Gastrocnemius medialis (tissue), 4 donors: ENCODE data around the gene IL12B. TPM values are rescaled to one million over a fixed set of nuclear protein-coding genes. Genes with fewer than 3 reads are reported as not detected.

Source experiments
- ATAC-seq, 2 donors: fragments of 150-250 bp; one replicate each; pipeline ENCODE4 v1.9.1; 2016
- DNase-seq, 2 donors: peaks; one replicate each; pipeline ENCODE4 v3.0.0-alpha.2; 2019
- H3K27ac ChIP-seq, 4 donors: fragments of 200-600 bp; sonication (generic); 1 replicate in 1 of 4; 2 replicates in 3 of 4; pipeline ENCODE4 v1.5.1; 2016 to 2018; ENCODE audit warnings: mild to moderate bottlenecking in 2 of 4, moderate library complexity in 1 of 4
- H3K27me3 ChIP-seq, 3 donors: fragments of 200-600 bp; sonication (generic) in 2 of 3; 1 replicate in 1 of 3; 2 replicates in 2 of 3; pipeline versions ENCODE4 v1.5.1 to v1.6.0; 2016 to 2019; ENCODE audit warnings: mild to moderate bottlenecking in 1 of 3, moderate library complexity in 1 of 3
- H3K36me3 ChIP-seq, 2 donors: fragments of 200-600 bp; sonication (generic) in 1 of 2; one replicate each; pipeline ENCODE4 v1.5.1; 2017 to 2018
- H3K4me1 ChIP-seq, 2 donors: fragments of 200-600 bp; sonication (generic) in 1 of 2; one replicate each; pipeline ENCODE4 v1.5.1; 2016 to 2017; ENCODE audit warnings: mild to moderate bottlenecking in 2 of 2
- H3K4me3 ChIP-seq, 4 donors: fragments of 200-600 bp; sonication (generic) in 3 of 4; 1 replicate in 1 of 4; 2 replicates in 3 of 4; pipeline ENCODE4 v1.5.1; 2016 to 2019; ENCODE audit warnings: mild to moderate bottlenecking in 2 of 4
- H3K9me3 ChIP-seq, 3 donors: fragments of 200-600 bp; sonication (generic) in 2 of 3; 1 replicate in 1 of 3; 2 replicates in 2 of 3; pipeline ENCODE4 v1.5.1; 2016 to 2019
- POLR2A ChIP-seq, 2 donors: fragments of 450-650 bp; IDR thresholded peaks; one replicate each; pipeline ENCODE4 v1.6.1; 2017; ENCODE audit warnings: antibody characterized with exemption in 2 of 2, mild to moderate bottlenecking in 2 of 2, moderate library complexity in 2 of 2
- in situ Hi-C, 4 donors: fragments of 200-750 bp; cut with MboI; loops; one replicate each; pipeline versions ENCODE4 v1.15.0 to v1.8.0; 2017; ENCODE audit warnings: low sequenced_read_pairs in 4 of 4
- intact Hi-C: fragments of 100-400 bp; cut with DNase I; formaldehyde crosslinking; loops from one replicate; pipeline ENCODE4 v1.15.1; 2023; ENCODE audit warnings: low total_unique reads
- total RNA-seq, 4 donors: library from RNA; depleted of rRNA; stranded (reverse); fragments of >200 nt; gene quantifications; one replicate each; pipeline versions ENCODE4 v1.1.0 to v1.2.3, GENCODE V29; 2016
- TF ChIP-seq, protein P1 (sequence below), 5 experiments: fragments of 450-650 bp in 3 of 5; fragments of 200-600 bp in 2 of 5; sonication (generic) in 2 of 5; IDR thresholded peaks in 4 of 5; conservative IDR thresholded peaks in 1 of 5; 1 replicate in 4 of 5; 2 replicates in 1 of 5; pipeline ENCODE4 v1.5.1; 2016 to 2019; ENCODE audit warnings: antibody characterized with exemption in 5 of 5, mild to moderate bottlenecking in 3 of 5, moderate library complexity in 3 of 5

The IL12B gene
- total RNA-seq, 4 donors from 2014 or later: not detected

DNA sequence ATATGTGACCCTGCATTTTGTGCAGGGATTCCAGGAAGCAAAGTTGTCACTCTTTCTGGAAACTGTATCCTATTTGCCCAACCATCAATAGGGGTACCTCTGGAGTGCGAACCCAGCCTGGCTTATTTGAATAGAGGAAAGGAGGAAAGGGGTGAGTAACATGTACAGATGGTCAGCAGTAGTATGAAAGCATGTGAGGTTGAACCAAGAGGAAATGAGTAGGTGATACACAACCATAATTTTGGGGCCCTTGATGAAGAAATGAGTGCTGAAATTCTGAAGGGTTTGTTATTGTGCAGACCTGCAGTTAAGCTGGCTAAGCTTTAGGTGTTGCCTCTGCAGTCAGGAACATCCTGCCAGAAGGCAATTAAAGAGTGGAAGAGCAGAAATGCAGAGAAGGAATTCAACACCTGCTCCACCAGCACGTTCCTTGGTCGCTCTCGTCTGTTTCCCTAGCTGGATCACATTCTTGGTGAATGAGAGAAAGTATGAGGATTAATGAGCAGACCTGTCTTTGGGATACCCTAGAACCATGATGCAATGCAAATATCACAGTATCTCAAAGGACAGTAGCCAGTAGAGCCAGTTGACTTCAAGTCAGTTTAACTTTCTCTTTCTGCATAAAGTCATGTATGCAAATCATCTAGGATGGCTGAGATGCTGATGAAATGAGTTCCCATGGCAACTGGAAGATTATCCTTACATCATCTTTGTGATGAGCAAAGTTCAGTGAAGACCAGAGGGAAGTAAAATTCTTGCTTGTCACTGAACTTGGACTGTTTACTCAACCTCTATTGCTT is 13.2 kb upstream of the IL12B start:
- no peak for DNase-seq
- Histone ChIP-seq H3K4me3 (no peak overlapping the region), H3K36me3 (no peaks in the 10 kb centered on the region), H3K27ac (no peak overlapping the region), H3K4me1 (no peaks in the 10 kb centered on the region), H3K27me3 (no peaks in the 10 kb centered on the region), H3K9me3 (no peaks in the 10 kb centered on the region)
- no peak for ATAC-seq
- in situ Hi-C loops (no loop called here), intact Hi-C loops (no loop called here)
- no peak for TF ChIP-seq POLR2A (IDR thresholded peaks at IDR 0.05)

DNA sequence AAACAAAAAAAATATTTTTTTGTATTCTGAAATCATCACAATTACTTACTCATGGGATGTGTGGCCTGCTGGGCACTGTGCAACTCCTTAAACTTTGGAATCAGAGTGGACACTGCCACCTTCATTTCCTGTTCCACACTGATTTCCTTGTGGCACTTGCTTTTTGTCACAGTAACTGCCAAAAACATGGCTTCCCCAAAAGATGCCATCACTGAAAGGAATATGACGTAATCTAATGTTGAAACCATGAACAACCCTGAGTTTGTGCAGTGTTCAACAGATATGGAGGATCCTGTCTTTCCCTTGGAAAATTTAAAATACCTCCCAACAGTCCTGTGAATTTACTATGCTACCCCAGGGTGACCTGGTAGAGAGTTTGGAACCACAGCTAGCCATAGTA is 12.6 kb upstream of the IL12B start:
- ATAC-seq: no peak
- DNase-seq: no peak
- no peaks in the 10 kb centered on the region for H3K9me3 ChIP-seq
- H3K4me3 ChIP-seq: no peak overlapping the region
- H3K4me1 ChIP-seq: no peaks in the 10 kb centered on the region
- H3K36me3 ChIP-seq: no peaks in the 10 kb centered on the region
- no peaks in the 10 kb centered on the region for H3K27me3 ChIP-seq
- in situ Hi-C loops: no loop called here
- H3K27ac ChIP-seq: no peak overlapping the region
- intact Hi-C loops: no loop called here
- TF ChIP-seq POLR2A (IDR thresholded peaks at IDR 0.05): no peak
- TF ChIP-seq, protein P1, sequence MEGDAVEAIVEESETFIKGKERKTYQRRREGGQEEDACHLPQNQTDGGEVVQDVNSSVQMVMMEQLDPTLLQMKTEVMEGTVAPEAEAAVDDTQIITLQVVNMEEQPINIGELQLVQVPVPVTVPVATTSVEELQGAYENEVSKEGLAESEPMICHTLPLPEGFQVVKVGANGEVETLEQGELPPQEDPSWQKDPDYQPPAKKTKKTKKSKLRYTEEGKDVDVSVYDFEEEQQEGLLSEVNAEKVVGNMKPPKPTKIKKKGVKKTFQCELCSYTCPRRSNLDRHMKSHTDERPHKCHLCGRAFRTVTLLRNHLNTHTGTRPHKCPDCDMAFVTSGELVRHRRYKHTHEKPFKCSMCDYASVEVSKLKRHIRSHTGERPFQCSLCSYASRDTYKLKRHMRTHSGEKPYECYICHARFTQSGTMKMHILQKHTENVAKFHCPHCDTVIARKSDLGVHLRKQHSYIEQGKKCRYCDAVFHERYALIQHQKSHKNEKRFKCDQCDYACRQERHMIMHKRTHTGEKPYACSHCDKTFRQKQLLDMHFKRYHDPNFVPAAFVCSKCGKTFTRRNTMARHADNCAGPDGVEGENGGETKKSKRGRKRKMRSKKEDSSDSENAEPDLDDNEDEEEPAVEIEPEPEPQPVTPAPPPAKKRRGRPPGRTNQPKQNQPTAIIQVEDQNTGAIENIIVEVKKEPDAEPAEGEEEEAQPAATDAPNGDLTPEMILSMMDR (IDR thresholded peaks at IDR 0.05 in 4 of 5, conservative IDR thresholded peaks at IDR 0.05 in 1 of 5): no peak

DNA sequence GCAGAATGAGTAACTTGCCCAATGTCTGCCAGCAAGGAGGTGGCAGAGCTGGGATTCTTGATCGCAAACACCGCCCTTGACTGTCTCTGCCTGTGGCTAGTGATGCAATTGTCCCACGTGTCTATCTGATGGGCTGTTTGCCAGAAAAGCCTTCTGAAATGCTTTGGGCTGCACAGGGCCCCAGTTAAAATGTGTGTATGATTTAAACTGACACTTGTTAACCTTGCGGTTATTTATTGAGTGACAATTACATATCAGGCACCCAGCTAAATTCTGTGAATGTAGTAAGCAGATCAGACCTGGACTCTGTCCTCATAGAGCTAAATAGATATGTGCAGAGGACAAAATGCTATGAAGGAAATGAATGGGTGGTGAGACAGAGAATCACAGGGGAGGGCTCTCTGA is 11.6 kb upstream of the IL12B start:
- H3K4me3 ChIP-seq: no peak overlapping the region
- in situ Hi-C loops (no loop called here), intact Hi-C loops (no loop called here)
- DNase-seq (peak; percentile 18 to 28), ATAC-seq (no peak)
- TF ChIP-seq, protein P1 (IDR thresholded peaks at IDR 0.05 in 4 of 5, conservative IDR thresholded peaks at IDR 0.05 in 1 of 5): no peak
- TF ChIP-seq POLR2A (IDR thresholded peaks at IDR 0.05): no peak
- H3K36me3 ChIP-seq: no peaks in the 10 kb centered on the region
- H3K9me3 ChIP-seq: no peaks in the 10 kb centered on the region
- H3K27ac ChIP-seq: no peak overlapping the region
- H3K4me1 ChIP-seq: no peaks in the 10 kb centered on the region
- no peaks in the 10 kb centered on the region for H3K27me3 ChIP-seq

DNA sequence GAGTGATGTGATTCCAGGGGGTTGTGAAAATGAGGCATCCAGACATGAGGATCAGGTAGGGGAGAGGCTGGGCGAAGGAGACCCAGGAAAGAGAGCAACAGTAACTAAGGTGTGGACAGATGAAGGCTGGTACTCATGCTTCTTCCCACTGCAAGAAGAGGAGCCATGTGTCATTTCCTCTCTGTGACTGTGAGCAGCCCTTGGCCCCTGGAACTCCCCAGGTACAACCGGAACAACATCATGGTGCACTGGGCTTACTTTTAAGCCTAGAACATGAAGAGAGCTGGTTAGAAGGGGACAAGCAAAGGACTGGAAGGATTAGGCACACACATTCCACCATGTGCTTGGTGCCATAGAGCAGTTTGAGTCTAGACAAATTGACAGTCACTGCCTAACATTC is 10.9 kb upstream of the IL12B start:
- Histone ChIP-seq H3K27ac (no peak overlapping the region), H3K27me3 (no peaks in the 10 kb centered on the region), H3K36me3 (no peaks in the 10 kb centered on the region), H3K4me3 (no peak overlapping the region), H3K9me3 (no peaks in the 10 kb centered on the region), H3K4me1 (no peaks in the 10 kb centered on the region)
- ATAC-seq (no peak), DNase-seq (no peak)
- in situ Hi-C loops (no loop called here), intact Hi-C loops (no loop called here)
- no peak for TF ChIP-seq POLR2A (IDR thresholded peaks at IDR 0.05)
- TF ChIP-seq, protein P1 (IDR thresholded peaks at IDR 0.05 in 4 of 5, conservative IDR thresholded peaks at IDR 0.05 in 1 of 5): no peak

- Histone ChIP-seq H3K27me3 (no peaks in the 10 kb centered on the region), H3K4me1 (no peaks in the 10 kb centered on the region), H3K9me3 (no peaks in the 10 kb centered on the region), H3K27ac (no peak overlapping the region), H3K4me3 (no peak overlapping the region), H3K36me3 (no peaks in the 10 kb centered on the region)
- intact Hi-C loops: no loop called here
- no peak for ATAC-seq
- in situ Hi-C loops: no loop called here
- TF ChIP-seq POLR2A (IDR thresholded peaks at IDR 0.05): no peak
- TF ChIP-seq, protein P1 (IDR thresholded peaks at IDR 0.05 in 4 of 5, conservative IDR thresholded peaks at IDR 0.05 in 1 of 5): no peak
- no peak for DNase-seq
Measured at GRCh38 chr5:159340511-159340910, 10.2 kb upstream of the IL12B start.
